GM19240 (cell line): ENCODE data around the gene KRT25.
A peak's percentile ranks its signal among the peaks of the same experiment; 100 is the strongest.

Experiments used
- DNase-seq: peaks from one replicate; pipeline ENCODE4 v3.0.0; 2011; ENCODE audit warnings: low spot score; ENCODE audit not compliant: insufficient read length

KRT25 gene, protein sequence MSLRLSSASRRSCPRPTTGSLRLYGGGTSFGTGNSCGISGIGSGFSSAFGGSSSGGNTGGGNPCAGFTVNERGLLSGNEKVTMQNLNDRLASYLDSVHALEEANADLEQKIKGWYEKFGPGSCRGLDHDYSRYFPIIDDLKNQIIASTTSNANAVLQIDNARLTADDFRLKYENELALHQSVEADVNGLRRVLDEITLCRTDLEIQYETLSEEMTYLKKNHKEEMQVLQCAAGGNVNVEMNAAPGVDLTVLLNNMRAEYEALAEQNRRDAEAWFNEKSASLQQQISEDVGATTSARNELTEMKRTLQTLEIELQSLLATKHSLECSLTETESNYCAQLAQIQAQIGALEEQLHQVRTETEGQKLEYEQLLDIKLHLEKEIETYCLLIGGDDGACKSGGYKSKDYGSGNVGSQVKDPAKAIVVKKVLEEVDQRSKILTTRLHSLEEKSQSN

DNA sequence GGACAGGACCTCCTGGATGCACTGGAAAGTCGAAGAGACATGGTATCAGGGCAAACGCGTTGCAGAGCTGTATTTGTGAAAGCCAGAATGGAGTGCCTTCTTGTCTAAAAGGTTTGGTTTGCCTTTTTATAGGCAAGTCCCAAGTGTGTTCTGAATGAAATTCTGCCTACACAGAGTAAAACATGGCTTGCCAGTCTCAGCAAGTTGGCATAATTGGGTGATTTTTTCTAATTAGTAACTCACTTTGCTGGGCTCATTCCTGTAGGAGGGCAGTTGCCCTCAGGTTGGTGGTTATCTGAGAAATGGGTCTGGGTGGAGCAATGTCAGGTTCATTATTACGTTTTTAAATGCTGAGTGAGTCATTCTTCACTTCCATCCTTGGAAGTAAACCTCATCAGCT is at the start of gene KRT25:
TSS of gene KRT25 (minus strand) at position 101 of the 400 bp plus-strand sequence. CDS start at position 41, 60 bp downstream.
- no peak for DNase-seq

DNA sequence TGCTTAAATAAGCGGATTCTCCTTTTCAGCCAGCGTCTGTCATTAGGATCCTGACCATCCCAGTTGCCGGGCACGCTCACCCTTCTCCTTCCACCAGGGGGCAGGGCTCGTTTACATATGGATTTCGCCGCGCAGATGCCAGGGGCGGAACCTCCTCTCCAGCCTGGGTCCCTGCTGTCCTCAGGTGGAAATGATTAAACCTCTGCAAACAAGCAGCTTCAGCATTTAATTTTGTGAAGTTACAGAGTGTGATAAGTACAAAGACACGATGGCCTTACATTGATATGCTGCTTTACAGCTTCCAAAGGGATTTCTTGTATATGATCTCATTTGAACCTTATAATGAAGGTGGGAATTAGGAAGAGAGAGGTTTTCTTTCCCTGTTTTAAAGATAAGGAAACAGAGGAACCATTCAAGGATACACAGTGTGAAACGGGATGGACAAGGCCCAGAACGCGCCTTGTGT is 48.5 kb upstream of the KRT25 start:
- DNase-seq: peak; percentile 58

DNA sequence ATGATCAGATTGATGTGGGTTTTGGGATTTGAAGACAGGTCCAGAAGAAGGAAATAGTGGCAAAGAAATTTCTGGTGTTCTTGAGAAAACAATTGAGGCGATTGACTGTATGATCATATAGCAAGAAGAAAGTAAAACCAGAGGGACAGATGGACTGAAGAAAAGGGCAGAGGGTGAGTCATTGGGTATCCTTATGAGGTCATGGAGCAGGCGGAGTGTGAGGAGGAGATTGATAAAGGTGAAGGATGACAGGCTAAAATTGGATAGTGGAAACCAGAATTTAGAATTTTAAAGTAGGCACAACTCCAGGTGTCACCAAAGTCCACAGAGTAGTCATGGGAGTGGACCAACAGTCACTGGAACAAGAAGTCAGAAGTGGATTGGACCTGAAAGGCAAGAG is 46.0 kb upstream of the KRT25 start:
- no peak for DNase-seq

DNA sequence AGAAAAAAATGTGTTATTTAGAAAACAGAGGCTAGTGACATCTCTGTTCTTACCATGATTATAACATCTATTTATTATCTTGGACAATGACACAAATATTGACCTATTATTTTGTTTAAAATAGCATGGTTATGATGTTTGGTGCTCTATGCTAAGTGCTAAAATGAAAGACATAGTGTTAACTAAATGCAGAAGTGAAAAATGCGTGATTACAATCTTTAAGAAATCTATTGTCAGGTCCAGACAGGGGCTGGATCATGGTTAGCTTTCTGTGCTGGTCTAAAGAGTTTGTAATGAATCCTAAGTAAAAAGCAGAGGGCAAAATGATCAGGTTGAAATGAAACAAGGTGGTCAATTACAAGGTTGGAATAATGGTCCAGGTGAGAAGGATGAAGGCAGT is 45.2 kb upstream of the KRT25 start:
- DNase-seq: no peak

DNA sequence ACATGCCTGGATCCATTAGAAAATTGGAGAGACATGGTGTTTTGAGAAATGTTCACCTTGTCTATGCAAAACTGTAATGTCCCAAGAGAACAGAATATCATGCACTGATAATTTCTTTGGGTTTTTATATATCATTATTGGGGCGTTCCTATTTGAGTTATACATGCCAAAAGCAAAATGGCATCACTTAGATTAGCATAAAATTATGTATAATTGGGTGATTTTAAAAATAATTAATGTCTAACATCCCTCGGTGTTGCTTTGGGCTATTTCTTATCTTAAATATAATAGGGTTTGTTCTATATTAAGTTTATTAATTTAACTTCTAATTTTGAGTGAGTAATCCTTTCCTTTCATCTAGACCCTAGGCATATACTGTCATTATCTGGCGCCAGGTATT is 44.7 kb upstream of the KRT25 start, which contains the start of gene KRT28:
TSS of gene KRT28 (minus strand) at position 101 of the 400 bp plus-strand sequence. CDS start at position 35, 66 bp downstream.
- DNase-seq: no peak

DNA sequence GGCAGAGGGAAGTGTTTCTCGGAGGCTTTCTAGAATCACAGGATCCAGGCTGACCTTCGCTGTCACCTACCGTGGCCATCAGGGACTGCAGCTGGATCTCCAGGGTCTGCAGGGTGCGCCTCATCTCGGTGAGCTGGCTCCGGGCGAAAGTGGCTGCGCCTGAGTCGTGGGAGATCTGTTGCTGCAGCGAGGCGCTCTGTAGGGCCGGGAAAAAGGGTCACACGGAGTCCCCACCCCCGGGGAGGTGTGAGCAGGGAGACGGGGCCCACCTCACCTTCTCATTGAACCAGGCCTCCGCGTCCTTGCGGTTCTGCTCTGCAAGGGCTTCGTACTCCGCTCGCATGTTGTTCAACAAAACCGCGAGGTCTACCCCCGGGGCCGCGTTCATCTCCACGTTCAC is 41.7 kb upstream of the KRT25 start:
- no peak for DNase-seq

DNA sequence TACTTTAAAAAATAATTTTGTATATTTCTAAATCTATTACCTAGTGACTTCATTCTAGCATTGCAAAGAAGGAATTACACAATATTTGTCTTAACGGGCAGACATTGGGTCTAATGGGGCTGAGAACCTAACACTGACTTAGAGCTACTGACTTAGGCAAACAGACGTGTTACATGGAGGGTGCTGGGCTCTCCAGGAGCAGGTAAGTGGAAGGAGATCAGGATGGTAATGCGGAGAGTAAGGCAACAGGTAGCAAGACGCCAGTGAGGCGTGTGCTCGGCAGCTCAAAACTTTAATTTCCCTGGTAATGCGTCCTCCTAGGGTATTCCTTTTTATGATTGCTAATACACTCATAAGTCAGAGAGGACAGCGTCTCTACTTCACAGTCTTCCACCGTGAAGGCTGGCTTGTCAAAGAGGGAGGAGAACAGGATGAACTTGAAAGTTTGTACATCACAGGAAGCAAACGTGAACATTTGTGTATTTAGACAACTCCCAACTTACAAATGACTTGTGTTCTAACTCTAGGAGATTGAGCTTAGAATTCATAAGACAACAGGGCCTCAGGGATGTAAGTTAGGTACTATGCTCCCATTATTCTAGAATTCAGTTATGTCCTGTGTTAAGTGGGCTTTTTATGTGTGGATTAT is 40.0 kb upstream of the KRT25 start:
- DNase-seq: no peak

DNA sequence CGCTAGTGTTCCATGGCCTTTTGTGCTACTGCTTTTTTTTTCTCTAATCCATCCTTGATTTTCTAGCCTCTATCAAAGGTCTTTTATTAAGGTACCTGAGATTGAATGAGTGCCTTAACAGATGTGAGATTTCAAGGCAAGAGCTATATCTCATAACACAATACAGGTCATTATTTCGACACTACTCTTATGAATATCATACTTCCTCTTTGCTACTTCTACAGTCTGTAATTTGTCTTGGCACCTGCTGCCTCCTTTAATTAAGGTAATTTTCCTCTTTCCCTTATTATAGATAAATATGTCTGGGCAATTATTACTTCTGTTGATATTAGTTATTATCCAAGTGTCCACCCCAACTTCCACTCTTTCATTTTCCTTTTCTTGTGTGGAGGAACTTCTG is 39.3 kb upstream of the KRT25 start:
- DNase-seq: no peak

DNA sequence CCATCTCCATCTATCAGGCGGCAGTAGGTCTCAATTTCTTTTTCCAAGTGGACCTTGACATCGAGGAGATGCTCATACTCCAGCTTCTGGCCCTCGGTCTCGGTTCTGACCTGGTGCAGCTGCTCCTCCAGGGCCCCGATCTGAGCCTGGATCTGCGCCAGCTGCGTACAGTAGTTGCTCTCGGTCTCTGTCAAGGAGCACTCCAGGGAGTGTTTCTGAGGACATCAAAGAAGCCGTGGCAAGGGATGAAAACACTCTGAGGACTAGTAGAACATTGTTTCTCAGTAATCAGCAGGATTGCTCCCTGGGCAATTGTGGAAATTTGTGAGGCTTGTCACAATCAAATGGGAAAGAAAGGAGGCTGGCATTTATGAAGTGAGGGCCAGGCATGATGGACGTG is 38.7 kb upstream of the KRT25 start:
- DNase-seq: no peak

DNA sequence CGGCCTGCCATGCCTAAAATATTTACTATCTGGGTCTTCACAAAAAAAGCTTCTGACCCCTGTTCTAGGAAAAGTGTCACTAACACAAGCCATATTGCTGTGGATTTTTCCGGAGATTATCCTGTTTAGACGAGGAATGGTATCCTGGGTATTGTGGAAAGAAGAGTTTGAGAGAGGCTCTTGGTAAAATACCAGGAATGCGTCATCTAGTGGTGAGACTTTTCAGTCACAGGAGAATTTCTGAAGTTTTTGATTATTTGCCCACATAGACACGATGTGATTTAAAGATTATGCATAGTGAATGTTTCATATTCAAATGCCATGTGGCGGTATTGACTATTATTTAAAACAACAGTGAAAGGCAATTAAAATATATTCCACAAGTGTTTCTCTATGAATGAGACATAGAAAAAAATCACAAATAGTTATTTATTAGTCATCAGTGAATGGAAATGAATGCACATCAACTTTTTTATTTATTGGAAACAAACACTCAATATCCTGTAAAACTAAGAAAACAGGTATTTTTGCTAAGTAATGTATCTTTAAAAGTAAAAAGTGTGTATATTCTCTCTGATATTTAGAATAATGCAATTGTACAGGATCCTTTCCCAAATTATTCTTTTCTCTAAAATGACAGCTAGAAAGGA is 36.8 kb upstream of the KRT25 start:
- DNase-seq: no peak

DNA sequence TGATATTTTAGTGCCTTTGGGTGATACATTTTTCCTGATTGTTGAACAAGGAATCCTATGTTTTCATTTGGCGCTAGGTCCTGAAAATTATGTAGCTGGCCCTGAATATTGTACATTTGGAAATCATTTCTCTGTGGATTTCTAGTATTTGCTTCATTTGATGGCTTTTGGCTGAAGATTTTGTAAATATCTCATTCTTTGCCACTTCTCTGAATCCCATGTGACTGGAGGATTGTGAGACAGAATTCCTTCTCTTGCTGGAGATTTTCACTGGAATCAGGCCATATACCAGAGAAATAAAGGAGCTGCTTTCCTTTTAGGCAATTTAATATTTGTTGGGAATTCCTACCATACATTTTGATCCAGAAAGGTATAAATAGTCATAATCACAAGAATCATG is 36.0 kb upstream of the KRT25 start:
- no peak for DNase-seq

DNA sequence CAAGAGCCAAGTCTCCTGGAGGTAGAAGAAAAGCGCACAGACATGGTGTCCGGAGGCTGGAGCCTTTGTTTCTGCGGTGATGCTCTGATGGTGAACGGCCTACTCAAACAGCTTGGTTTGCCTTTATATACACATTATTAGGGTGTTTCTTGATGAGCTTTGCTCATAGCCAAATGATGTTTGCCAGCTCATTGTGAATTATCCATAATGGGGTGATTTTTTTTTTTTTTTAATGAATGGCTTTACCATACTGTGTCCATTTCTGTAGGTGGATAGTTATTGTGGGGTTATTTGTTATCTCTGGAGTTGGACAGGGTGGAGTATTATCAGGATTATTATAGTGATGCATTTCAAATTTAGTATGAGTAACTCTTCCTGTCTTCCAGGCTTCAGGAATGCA is 27.3 kb upstream of the KRT25 start, which contains the start of gene KRT27:
TSS of gene KRT27 (minus strand) at position 101 of the 400 bp plus-strand sequence. CDS start at position 44, 57 bp downstream.
- DNase-seq: no peak

DNA sequence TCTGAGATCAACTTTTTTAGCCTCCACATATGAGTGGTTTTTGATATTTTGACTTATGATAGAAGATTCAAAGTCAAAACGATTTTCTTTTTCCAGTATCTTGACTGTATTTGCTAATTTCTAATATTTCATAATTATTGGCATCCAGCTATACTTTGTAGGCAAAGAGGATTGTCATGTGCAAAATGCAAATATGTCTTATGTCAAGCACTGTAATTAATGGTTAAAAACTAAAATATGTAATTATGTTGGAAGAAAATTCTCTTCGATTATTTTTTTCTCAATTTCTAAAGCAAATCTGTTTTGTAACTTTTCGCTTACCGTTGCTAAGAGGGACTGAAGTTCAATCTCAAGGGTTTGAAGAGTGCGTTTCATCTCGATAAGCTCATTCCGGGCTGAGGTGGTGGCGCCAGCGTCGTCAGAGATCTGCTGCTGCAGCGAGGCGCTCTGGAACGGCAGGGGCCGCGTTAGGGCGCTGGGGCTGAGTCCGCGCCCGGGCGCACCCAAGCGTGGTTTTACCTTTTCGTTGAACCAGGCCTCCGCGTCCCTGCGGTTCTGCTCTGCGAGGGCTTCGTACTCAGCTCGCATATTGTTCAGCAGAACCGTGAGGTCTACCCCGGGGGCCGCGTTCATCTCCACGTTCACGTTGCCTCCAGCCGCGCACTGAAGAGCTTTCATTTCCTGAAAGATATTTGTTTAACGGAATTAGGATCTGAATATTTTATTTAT is 24.2 kb upstream of the KRT25 start:
- DNase-seq: no peak

DNA sequence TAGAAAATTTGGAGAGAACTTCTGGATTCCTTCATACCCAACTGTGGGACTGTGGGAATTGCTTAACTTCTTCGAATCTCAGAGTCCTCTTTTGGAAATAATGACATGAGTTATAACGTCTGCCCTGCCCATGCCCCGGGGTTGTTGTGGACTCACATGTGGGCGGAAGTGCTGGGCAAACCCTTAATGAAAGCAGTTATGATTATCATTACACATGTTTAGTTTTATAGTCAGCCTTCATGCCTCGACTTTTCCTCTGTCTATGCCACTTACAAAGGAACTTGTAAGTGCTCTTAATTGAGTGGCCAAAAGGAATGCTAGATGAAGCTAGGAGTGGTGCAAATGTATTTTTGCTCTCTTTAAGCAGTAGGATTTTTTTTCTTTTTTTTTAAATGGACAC is 23.3 kb upstream of the KRT25 start:
- no peak for DNase-seq

DNA sequence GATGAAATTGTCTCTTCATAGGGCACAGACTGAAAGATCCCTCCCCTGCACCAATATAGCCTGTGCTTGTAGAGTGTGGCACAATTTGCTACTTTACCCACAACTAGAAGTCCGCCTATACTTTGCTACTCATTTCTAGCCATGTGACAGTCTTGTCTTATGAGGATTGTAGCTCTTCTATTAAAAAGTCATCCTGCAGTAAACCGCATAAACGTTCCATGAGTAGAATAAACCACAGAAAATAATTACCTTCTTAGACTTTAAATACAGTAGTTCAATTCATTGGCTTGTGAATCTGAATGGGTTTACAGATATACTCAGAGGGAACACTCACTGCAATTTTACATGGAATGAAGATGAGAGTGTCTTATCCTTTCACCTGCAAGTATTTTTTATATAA is 22.8 kb upstream of the KRT25 start:
- no peak for DNase-seq

DNA sequence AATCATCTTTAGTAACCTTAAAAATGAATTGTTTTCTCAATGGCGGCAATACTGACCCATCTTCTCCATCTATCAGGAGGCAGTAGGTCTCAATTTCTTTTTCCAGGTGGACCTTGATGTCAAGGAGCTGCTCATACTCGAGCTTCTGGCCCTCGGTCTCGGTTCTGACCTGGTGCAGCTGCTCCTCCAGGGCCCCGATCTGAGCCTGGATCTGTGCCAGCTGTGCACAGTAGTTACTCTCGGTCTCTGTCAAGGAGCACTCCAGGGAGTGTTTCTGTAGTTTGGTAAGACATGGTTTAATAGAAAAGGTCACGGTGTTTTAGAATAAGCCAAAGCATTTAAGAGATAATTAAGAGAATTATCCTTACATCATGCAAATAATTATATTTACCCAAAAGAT is 22.3 kb upstream of the KRT25 start:
- no peak for DNase-seq

DNA sequence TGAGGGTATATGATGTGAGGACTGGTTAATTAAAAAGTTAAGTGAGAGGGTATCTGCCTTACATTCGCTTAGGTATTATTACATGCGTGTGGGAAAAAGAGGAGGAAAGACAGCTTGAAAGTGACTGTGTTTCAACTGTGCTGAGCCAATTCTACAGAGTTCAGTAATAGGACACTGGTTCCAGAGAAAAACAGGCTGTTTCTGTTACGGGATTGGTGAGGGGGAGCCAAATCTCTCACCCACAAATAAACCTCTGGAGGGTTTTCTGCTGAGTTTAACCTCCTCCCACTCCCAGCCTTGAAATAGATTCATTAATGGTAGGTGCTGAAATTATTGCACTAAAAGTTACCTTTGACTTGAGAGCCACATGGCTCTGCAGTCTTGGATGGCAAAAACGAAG is 20.8 kb upstream of the KRT25 start:
- no peak for DNase-seq

DNA sequence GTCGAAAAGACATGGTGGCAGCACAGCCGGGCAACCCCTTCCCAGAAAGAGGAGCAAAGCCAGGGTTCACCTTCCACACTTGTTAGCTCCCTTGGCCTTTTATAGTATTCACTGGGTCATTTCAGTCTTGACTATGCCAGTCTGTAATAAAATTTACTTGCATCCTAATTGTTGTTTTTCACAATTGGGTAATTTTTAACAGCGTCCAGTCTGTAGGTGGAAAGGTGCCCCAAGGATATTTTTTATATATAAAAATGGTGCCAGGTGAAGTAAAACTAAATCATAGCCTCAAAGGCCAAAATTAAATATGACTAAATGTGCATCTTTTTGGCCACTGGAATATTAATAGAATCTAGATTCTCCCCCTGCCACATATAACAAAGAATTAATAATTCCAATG is 17.0 kb upstream of the KRT25 start, which contains the start of gene KRT26:
TSS of gene KRT26 (minus strand) at position 101 of the 400 bp plus-strand sequence. CDS start at position 13, 88 bp downstream.
- no peak for DNase-seq

DNA sequence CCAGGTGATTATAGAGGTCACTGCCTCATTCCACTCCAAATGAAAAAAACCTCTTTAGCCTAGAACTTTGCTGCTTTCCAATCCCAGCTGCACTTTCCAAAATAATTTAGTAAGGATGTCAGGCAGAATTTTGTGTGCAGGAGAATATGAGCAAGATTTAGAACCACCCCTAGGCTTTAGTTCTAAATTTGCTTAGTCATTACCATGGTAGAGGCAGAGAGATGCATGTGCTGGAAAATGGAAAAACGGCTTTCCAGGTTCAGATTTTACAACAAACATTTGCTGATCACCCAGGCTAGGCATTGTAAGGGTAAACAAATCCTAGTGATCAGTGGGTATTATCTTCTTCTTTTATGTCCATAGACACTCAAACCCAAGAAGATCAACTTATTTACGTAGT is 10.5 kb upstream of the KRT25 start:
- no peak for DNase-seq

DNA sequence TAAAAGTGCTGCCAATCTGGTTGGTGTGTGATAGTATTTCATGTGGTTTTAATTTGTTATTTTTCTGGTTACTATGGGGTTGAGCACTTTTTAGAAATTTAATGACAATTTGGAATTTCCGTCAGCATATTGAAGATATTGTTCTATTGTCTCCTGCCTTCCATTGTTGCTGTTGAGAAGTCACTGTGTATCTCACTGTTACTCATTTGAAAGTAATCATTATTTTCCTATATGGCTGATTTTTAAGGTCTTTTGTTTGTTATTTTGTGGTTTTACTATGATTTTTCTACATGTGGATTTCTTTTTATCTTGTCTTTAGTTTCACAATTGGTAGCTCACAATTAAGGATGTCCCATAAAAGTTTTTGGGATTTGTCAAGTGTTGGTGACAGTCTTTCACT is 8.6 kb upstream of the KRT25 start:
- DNase-seq: no peak
